ENCODE results near the gene UBALD1.

UBALD1 gene

DNA sequence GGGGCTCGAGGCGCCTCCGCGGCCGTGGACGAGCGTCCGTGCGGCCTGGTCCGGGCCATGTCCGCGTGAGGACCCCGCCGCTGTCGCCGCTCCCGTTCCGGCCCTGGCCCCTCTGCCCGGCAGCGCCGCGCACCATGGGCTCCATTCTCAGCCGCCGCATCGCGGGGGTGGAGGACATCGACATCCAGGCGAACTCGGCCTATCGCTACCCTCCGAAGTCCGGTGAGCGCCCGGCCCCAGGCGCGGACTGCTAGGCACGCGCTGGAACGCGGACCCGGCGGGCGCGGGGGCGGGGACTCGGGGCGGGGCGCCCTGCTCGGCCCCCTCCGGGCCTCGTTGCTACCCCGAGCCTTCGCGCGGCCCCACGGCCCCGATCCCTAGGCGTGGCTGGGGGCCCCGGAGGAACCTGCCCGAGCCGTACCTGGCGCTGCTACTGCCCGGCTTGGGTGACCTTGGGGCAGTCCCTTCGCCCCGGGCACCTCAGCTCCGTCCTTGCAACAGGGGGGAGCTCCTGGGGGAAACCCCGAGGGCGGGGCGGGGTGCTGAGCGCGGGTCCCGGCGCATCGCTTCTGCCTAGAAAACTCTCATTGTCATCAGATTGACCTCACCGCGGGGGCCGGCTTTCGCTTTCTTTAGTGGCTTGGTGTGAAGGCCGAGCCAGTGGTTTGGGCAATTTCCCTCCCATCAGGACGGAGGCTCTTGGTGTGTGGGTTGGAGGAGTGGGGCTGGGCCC, 10.3 kb upstream of the UBALD1 start:
- peak; percentile 77 for DNase-seq (ENCODE audit: low read depth)
- peak overlapping the region; percentile 93 for H3K4me3 ChIP-seq (ENCODE audit: low read depth, low read length)
- TF ChIP-seq, protein P1, sequence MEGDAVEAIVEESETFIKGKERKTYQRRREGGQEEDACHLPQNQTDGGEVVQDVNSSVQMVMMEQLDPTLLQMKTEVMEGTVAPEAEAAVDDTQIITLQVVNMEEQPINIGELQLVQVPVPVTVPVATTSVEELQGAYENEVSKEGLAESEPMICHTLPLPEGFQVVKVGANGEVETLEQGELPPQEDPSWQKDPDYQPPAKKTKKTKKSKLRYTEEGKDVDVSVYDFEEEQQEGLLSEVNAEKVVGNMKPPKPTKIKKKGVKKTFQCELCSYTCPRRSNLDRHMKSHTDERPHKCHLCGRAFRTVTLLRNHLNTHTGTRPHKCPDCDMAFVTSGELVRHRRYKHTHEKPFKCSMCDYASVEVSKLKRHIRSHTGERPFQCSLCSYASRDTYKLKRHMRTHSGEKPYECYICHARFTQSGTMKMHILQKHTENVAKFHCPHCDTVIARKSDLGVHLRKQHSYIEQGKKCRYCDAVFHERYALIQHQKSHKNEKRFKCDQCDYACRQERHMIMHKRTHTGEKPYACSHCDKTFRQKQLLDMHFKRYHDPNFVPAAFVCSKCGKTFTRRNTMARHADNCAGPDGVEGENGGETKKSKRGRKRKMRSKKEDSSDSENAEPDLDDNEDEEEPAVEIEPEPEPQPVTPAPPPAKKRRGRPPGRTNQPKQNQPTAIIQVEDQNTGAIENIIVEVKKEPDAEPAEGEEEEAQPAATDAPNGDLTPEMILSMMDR (conservative IDR thresholded peaks at IDR 0.05; ENCODE audit: low read depth, low read length) = no peak

DNA sequence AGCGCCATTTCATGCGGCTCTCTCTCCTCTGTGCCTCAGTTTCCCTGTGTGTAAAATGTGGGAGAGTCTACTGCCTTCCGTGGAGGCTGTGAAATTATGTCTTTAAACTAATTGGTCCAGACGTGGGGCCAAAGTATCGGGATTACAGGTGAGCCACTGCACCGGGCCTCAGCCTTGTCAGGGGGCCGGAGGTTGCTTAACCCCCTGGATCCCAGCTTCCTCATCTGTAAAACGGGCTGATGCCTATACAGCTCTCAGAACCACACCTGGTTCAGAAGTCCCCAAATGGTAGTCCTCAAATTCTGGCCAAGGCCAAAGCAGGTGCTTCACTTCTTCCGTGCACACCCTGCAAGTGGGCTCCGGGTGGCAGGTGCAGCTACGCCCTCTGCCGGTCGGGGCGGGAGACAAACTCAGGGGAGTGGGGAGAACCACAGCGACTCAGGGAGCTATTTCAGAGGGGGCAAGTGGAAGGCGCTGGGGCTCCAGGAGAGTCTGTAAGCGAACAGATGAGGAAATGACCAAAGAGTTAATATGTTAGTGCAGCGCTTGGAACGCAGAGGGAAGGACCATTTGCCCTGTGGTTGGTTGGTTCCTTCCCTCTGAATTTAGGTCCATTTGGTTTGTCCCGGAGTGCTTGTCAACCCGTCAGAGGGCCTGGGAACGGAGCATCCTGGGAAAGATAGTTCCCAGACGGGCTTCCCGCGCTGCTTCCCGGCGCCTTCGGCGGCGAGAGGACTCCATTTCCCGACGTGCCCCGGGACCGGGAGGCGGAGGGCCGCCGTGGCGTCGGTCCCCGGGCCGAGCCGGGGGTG, 9.5 kb upstream of the UBALD1 start, which contains the start of gene MGRN1:
Gene MGRN1, plus strand, starts transcription at position 812 of the 812 bp plus-strand sequence. CDS start 135 bp downstream, outside the sequence.
- peak; percentile 99 for DNase-seq (ENCODE audit: low read depth)
- H3K4me3 ChIP-seq (ENCODE audit: low read depth, low read length) = peak within 1 kb of the TSS; percentile 93
- TF ChIP-seq, protein P1 (conservative IDR thresholded peaks at IDR 0.05; ENCODE audit: low read depth, low read length) = peak; percentile 96

GRCh38 chr16:4623593-4623992, 8.9 kb upstream of the UBALD1 start:
- TF ChIP-seq, protein P1 (conservative IDR thresholded peaks at IDR 0.05; ENCODE audit: low read depth, low read length) = no peak

GRCh38 chr16:4618645-4619418, 4.1 kb upstream of the UBALD1 start:
- no peak overlapping the region for H3K4me3 ChIP-seq (ENCODE audit: low read depth, low read length)
- TF ChIP-seq, protein P1 (conservative IDR thresholded peaks at IDR 0.05; ENCODE audit: low read depth, low read length) = no peak
- no peak for DNase-seq (ENCODE audit: low read depth)

More at GRCh38 chr16:4623593-4623992, 8.9 kb upstream of the UBALD1 start:
- DNase-seq (ENCODE audit: low read depth) = no peak
- H3K4me3 ChIP-seq (ENCODE audit: low read depth, low read length) = no peak overlapping the region

- TF ChIP-seq, protein P1 (conservative IDR thresholded peaks at IDR 0.05; ENCODE audit: low read depth, low read length) = no peak
- no peak overlapping the region for H3K4me3 ChIP-seq (ENCODE audit: low read depth, low read length)
- DNase-seq (ENCODE audit: low read depth) = no peak
Measured at GRCh38 chr16:4617880-4618279, 3.2 kb upstream of the UBALD1 start.

- DNase-seq (ENCODE audit: low read depth) = peak; percentile 100
- TF ChIP-seq, protein P1 (conservative IDR thresholded peaks at IDR 0.05; ENCODE audit: low read depth, low read length) = peak; percentile 46
- peak overlapping the region; percentile 65 for H3K4me3 ChIP-seq (ENCODE audit: low read depth, low read length)
Measured at GRCh38 chr16:4616047-4616811, 1.5 kb upstream of the UBALD1 start.

All from choroid plexus epithelial cell (primary cell).